ENCODE results near the gene GSTO1.

GSTO1 gene

GRCh38 chr10:104254493-104255310, at the start of gene GSTO1 (continued):
- TF ChIP-seq ZNF639 (tag by site-specific recombination; IDR thresholded peaks at IDR 0.05) = 0 out of 2 replicates have a peak, but pooled peaks have one; percentile 34
- TF ChIP-seq ZSCAN16 (tag by site-specific recombination; IDR thresholded peaks at IDR 0.05) = no peak
- no peak for TF ChIP-seq MYNN (tag by site-specific recombination; IDR thresholded peaks at IDR 0.05; ENCODE audit: borderline replicate concordance)
- no peak for TF ChIP-seq ZNF302 (tag by site-specific recombination; IDR thresholded peaks at IDR 0.05; ENCODE audit: low read depth)
- TF ChIP-seq ZNF621 (tag by site-specific recombination; IDR thresholded peaks at IDR 0.05) = no peak
- no peak for TF ChIP-seq ZBTB49 (tag by site-specific recombination; IDR thresholded peaks at IDR 0.05; ENCODE audit: low read depth)
- no peak for TF ChIP-seq ZNF777 (tag by site-specific recombination; IDR thresholded peaks at IDR 0.05; ENCODE audit: borderline replicate concordance)
- no peak for TF ChIP-seq ZNF214 (tag by site-specific recombination; IDR thresholded peaks at IDR 0.05; ENCODE audit: borderline replicate concordance)
- TF ChIP-seq ZNF133 (tag by site-specific recombination; IDR thresholded peaks at IDR 0.05) = no peak
- TF ChIP-seq ZBTB11 (tag by site-specific recombination; conservative IDR thresholded peaks at IDR 0.05; ENCODE audit: low read depth) = peak; percentile 91
- TF ChIP-seq ZNF354C (tag by site-specific recombination; IDR thresholded peaks at IDR 0.05; ENCODE audit: borderline replicate concordance, low read depth) = no peak
- peak; percentile 81 for TF ChIP-seq ZNF76 (tag by site-specific recombination; IDR thresholded peaks at IDR 0.05; ENCODE audit: borderline replicate concordance, low read depth)
- TF ChIP-seq ZNF416 (tag by site-specific recombination; IDR thresholded peaks at IDR 0.05) = no peak
- no peak for TF ChIP-seq ZNF114 (tag by site-specific recombination; IDR thresholded peaks at IDR 0.05)
- TF ChIP-seq ZNF239 (tag by site-specific recombination; IDR thresholded peaks at IDR 0.05) = peak; percentile 31; the same call in 1 of the 2 replicates
- no peak for TF ChIP-seq GLI4 (tag by site-specific recombination; IDR thresholded peaks at IDR 0.05)
- peak; percentile 70 for TF ChIP-seq ZBTB17 (tag by site-specific recombination; IDR thresholded peaks at IDR 0.05)
- 0 out of 2 replicates have a peak, but pooled peaks have one; percentile 11 for TF ChIP-seq ZNF549 (tag by site-specific recombination; IDR thresholded peaks at IDR 0.05)
- TF ChIP-seq ZNF248 (tag by site-specific recombination; IDR thresholded peaks at IDR 0.05) = no peak
- peak; percentile 97 for TF ChIP-seq GLIS2 (tag by site-specific recombination; IDR thresholded peaks at IDR 0.05)
- no peak for TF ChIP-seq PRDM1 (tag by site-specific recombination; IDR thresholded peaks at IDR 0.05)
- TF ChIP-seq ZNF707 (tag by site-specific recombination; IDR thresholded peaks at IDR 0.05) = no peak
- TF ChIP-seq EGR2 (tag by site-specific recombination; IDR thresholded peaks at IDR 0.05; ENCODE audit: low read depth) = peak; percentile 83
- no peak for TF ChIP-seq PRDM6 (tag by site-specific recombination; IDR thresholded peaks at IDR 0.05)
- TF ChIP-seq ZNF529 (tag by site-specific recombination; IDR thresholded peaks at IDR 0.05; ENCODE audit: insufficient replicate concordance) = no peak
- no peak for TF ChIP-seq ZSCAN5A (tag by site-specific recombination; IDR thresholded peaks at IDR 0.05)
- TF ChIP-seq ZNF837 (tag by site-specific recombination; IDR thresholded peaks at IDR 0.05) = no peak
